T1000 (cell line): Measurements from ENCODE around the gene AKAP10.
"Not testable (repeated sequence)": the region's sequence is repeated elsewhere in the genome, so short reads cannot be mapped to it uniquely, and the experiment has no call there.

Experiments used
- DNase-seq: peaks from one replicate; lab custom pipeline; 2025; ENCODE audit warnings: mixed read lengths; lab: John Stamatoyannopoulos, UW

The AKAP10 gene

DNA sequence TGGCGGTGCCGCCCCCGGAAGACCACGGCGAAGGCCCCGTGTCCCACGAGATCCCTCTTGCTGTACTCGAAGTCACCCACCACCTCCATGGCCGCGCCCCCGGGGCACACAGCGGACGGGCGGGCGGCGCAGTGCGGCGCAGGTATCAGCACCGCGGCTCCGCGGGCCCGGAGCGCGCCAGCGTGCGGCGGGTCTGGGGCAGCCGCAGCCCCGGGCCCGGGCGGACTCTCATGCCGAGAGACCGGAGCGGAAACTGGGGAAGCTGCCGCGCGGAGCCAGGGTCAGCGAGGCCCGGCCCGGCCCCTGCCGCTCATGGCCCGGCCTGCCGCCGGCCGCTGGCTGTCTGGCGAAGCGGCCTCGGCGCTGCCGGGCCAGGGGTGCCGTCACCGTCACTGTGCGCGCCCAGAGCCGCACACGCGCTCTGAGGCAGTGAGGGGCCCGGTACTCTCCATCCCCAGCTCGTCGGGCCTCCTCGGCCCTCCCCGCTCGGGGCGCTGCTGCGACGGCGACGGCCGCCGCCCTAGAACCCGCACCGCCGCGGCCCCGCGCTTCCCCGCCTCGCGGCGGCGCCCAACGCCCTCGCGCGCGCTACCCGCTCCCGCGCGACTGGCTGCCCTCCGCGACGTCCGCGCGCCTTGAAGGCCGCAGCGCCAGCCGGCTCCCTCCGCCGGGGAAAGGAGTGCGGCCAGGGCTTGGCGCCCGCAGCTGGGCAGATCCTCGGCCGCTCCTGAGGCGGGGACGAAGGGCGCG is 110.1 kb downstream of the AKAP10 start, which contains the start of gene ULK2:
Gene ULK2 (minus strand): TSS at position 608 of the 750 bp plus-strand sequence. CDS start 519 bp downstream, at position 89.
- peak; percentile 42 for DNase-seq

DNA sequence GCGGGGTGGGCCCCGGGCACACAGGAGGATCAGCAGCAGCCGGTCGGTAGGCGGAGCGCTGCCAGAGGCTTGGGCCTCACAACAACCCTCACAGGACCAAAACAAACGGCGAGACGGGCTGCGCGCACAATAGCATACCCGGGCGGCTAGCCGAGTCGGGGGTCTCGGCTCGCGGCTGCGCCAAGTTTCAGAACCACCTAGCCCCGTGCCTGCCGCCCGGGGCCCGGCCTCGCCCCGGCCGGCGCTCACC is 110.6 kb downstream of the AKAP10 start:
- DNase-seq, result no peak

DNA sequence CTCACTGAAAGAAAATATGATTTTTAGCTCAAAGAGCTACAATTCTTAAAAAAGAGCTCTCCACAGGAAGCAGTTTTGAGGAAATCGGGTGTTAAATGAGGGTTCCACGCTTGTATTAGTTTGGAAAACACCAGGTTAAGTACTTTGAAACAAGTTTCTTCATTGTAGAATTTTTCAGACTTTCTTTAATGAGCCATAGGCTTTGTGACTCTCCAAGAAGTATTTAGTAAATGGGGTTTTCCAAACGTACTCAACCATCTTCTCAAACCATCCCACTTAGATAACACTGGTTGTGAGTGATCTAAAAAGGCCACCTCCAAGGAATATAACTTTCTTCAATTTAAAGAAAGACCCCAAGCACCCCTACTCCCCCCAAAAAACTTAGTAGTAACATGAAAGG is 112.6 kb downstream of the AKAP10 start:
- DNase-seq, result no peak

DNA sequence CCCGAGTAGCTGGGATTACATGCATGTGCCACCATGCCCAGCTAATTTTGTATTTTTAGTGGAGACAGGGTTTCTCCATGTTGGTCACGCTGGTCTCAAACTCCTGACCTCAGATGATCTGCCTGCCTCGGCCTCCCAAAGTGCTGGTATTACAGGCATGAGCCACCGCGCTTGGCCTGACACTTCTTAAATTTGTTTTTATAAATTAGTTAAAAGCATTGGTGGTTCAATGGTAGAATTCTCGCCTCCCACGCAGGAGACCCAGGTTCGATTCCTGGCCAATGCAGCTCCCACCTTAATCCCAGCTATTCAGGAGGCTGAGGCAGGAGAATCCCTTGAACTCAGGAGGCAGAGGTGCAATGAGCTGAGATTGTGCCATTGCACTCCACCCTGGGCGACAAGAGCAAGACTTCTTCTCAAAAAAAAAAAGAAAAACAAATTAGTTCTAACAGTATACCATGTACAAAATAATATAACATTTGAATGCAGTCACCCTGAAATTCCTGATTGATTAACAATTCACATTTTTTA is 116.9 kb downstream of the AKAP10 start:
- not testable (repeated sequence) for DNase-seq

DNA sequence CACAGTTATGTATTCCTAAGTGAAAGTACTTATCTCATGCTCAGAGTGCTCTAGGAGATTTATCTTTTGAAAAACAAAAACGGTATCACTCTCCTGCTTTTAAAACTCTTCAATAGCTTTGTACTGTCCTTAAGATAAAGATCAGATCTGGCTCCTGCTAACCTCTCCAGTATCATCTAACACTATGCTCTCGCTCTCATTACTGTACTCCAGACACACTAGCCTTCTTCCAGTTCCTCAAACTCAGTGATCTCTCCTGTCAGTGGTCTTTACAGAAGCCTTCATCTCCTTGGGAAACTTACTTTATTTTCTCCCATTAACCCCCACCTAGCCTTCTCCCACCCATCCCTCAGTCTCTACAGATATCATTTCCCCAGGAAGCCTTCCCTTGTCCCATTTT is 120.0 kb downstream of the AKAP10 start:
- no peak for DNase-seq
